Measurements from ENCODE around the gene CCNI2.
A peak's percentile ranks its signal among the peaks of the same experiment; 100 is the strongest.

The CCNI2 gene

DNA sequence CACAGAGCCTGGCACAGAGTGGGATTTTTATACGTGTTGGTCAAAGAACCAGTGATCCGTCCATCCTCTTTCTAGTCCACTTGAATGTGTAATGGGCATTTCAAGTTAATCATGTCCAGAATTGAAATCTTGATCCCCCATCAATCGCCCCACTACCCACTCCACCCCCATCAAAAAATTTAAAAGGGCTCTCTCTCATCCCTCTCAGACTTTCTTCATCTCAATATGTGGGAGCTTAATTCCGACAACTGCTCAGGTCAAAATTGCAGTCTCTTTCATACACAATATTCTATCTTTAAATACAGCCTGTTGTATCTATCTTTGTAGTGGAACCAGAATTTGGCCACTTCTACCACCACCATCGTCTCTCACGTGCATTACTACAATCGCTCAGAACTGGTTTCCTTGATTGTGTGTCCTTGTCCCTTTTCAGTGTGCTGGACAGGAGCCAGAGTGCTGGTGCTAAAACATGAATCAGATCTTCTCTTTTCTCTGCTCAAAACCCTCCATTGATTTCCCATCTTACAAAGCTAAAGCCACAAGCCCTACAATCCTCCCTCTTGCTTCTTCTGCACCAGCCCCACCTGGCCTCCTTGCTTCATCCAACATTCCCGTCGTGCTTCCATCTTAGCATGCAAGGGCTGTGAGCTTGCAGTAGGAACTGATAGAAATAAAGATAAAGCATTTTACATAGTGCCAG lies 9.1 kb upstream of the CCNI2 start:
- no peaks in the 10 kb centered on the region for H3K9me3 Mint-ChIP-seq
- peaks cover 18% of the 10 kb centered on the region for H3K4me1 Mint-ChIP-seq
- H3K36me3 Mint-ChIP-seq (ENCODE audit: low read depth): peaks cover 11% of the 10 kb centered on the region
- peak overlapping the region; percentile 91 to 93 (median 93) for H3K4me3 Mint-ChIP-seq
- H3K27ac Mint-ChIP-seq: peak overlapping the region in 1 of 3 experiments; percentile 25
- H3K27me3 Mint-ChIP-seq (ENCODE audit: low read depth): peaks cover 28% of the 10 kb centered on the region
- TF ChIP-seq, protein P1, sequence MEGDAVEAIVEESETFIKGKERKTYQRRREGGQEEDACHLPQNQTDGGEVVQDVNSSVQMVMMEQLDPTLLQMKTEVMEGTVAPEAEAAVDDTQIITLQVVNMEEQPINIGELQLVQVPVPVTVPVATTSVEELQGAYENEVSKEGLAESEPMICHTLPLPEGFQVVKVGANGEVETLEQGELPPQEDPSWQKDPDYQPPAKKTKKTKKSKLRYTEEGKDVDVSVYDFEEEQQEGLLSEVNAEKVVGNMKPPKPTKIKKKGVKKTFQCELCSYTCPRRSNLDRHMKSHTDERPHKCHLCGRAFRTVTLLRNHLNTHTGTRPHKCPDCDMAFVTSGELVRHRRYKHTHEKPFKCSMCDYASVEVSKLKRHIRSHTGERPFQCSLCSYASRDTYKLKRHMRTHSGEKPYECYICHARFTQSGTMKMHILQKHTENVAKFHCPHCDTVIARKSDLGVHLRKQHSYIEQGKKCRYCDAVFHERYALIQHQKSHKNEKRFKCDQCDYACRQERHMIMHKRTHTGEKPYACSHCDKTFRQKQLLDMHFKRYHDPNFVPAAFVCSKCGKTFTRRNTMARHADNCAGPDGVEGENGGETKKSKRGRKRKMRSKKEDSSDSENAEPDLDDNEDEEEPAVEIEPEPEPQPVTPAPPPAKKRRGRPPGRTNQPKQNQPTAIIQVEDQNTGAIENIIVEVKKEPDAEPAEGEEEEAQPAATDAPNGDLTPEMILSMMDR (IDR thresholded peaks at IDR 0.05; ENCODE audit: unreplicated experiment in 3 of 3): no peak

DNA sequence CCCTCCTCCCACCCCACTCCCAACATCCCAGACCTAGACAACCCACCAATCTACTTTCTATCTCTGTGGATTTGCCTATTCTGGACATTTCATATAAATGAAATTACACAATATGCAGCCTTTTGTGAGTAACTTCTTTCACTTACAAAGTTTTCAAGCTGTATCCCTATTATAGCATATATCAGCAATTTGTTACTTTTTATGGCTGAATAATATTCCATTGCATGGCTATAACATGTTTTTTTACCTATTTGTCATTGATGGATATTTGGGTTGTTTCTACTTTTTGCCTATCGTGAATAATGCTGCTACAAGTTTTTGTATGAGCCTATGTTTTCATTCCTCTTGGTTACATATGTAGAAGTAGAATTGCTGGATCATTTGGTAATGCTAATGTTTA lies 8.0 kb upstream of the CCNI2 start:
- peaks cover 33% of the 10 kb centered on the region for H3K27me3 Mint-ChIP-seq (ENCODE audit: low read depth)
- peaks cover under 1% of the 10 kb centered on the region for H3K36me3 Mint-ChIP-seq (ENCODE audit: low read depth)
- peak overlapping the region in 1 of 3 experiments; percentile 84 for H3K4me3 Mint-ChIP-seq
- TF ChIP-seq, protein P1 (IDR thresholded peaks at IDR 0.05; ENCODE audit: unreplicated experiment in 3 of 3): no peak
- H3K4me1 Mint-ChIP-seq: peaks cover 18% of the 10 kb centered on the region
- no peak overlapping the region for H3K27ac Mint-ChIP-seq
- no peaks in the 10 kb centered on the region for H3K9me3 Mint-ChIP-seq

DNA sequence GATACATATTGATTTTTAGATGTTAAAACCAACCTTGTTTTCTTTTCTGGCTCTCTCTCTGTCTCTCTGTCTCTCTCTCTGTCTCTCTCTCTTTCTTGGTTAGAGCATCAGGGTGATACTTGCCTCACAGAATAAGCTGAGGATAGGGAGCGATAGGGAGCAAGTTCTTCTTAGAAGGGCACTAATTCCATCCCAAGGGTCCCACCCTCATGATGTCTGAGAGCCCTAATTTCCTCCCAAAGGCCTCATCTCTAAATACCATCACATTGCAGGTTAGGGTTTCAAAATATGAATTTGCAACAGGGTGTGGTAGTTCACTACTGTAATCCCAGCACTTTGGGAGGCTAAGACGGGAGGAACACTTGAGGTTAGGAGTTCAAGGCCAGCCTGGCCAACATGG lies 5.1 kb upstream of the CCNI2 start:
- Mint-ChIP-seq H3K9me3 (no peaks in the 10 kb centered on the region), H3K27me3 (ENCODE audit: low read depth) (peaks cover 61% of the 10 kb centered on the region), H3K4me1 (peaks cover 12% of the 10 kb centered on the region), H3K4me3 (no peak overlapping the region), H3K36me3 (ENCODE audit: low read depth) (no peaks in the 10 kb centered on the region), H3K27ac (no peak overlapping the region)
- TF ChIP-seq, protein P1 (IDR thresholded peaks at IDR 0.05; ENCODE audit: unreplicated experiment in 3 of 3): no peak

DNA sequence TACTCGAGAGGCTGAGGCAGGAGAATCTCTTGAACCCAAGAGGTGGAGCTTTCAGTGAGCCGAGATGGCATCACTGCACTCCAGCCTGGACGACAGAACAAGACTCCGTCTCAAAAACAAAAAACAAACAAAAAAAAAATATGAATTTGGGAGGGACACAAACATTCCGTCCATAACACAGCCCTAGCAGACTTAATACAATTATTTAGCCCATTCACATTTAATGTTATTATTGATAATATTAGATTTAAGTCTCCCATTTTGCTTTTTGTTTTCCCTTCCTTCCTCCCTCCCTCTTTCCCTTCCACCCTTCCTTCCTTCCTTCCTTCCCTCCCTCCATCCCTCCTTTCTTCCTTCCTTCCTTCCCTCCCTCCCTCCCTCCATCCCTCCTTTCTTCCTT lies 4.6 kb upstream of the CCNI2 start:
- TF ChIP-seq, protein P1 (IDR thresholded peaks at IDR 0.05; ENCODE audit: unreplicated experiment in 3 of 3): no peak
- Mint-ChIP-seq H3K9me3 (no peaks in the 10 kb centered on the region), H3K4me3 (no peak overlapping the region), H3K27ac (no peak overlapping the region), H3K27me3 (ENCODE audit: low read depth) (peaks cover 58% of the 10 kb centered on the region), H3K4me1 (peaks cover 8% of the 10 kb centered on the region), H3K36me3 (ENCODE audit: low read depth) (no peaks in the 10 kb centered on the region)

DNA sequence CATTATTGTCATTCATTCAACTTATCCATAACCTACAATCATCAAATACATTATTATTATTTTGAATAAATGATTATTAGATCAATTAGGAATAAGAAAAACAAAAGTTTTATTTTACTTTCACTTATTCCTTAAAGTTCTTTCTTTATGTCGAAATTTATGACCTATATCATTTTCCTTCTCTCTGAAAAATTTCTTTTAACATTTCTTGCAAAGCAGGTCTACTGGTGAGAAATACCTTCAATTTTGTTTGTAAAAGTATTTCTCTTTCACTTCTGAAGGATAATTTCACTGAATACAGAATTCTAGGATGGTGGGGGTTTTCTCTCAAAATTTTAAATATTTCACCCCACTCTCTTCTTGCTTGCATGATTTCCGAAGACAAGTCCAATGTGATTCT lies 2.6 kb upstream of the CCNI2 start:
- no peaks in the 10 kb centered on the region for H3K36me3 Mint-ChIP-seq (ENCODE audit: low read depth)
- peaks cover 68% of the 10 kb centered on the region for H3K27me3 Mint-ChIP-seq (ENCODE audit: low read depth)
- no peaks in the 10 kb centered on the region for H3K4me1 Mint-ChIP-seq
- no peaks in the 10 kb centered on the region for H3K9me3 Mint-ChIP-seq
- H3K27ac Mint-ChIP-seq: no peak overlapping the region
- TF ChIP-seq, protein P1 (IDR thresholded peaks at IDR 0.05; ENCODE audit: unreplicated experiment in 3 of 3): no peak
- H3K4me3 Mint-ChIP-seq: no peak overlapping the region

DNA sequence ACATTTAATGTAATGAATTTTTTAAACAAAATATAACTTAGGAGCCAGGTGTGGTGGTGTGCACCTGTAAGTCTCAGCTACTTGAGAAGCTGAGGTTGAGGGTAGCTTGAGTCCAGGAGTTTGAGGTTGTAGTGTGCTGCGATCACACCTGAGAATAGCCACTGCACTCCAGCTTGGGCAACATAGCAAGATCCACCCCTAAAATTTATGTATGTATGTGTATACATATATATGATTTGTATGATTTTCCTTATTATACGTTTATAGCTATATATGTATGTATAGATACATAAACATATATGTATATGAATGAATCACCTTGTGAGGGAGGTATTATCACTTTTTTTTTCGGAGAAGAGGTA lies 653 bp upstream of the CCNI2 start:
- TF ChIP-seq, protein P1 (IDR thresholded peaks at IDR 0.05; ENCODE audit: unreplicated experiment in 3 of 3): no peak
- Mint-ChIP-seq H3K27me3 (ENCODE audit: low read depth) (peaks cover 72% of the 10 kb centered on the region), H3K9me3 (no peaks in the 10 kb centered on the region), H3K4me1 (no peaks in the 10 kb centered on the region), H3K36me3 (ENCODE audit: low read depth) (no peaks in the 10 kb centered on the region), H3K27ac (no peak overlapping the region), H3K4me3 (peak overlapping the region; percentile 68 to 70 (median 70))

Measured in nephron (organoid).